DMS53 treated with DMSO at 0.1 percent for 48 hours (cell line): Measurements from ENCODE around the gene STAMBP.
"Not testable (repeated sequence)": the region's sequence is repeated elsewhere in the genome, so short reads cannot be mapped to it uniquely, and the experiment has no call there.

Source experiments
- DNase-seq: peaks from one replicate; lab custom pipeline; 2025; ENCODE audit not compliant: unreplicated experiment; lab: John Stamatoyannopoulos, UW

STAMBP gene

DNA sequence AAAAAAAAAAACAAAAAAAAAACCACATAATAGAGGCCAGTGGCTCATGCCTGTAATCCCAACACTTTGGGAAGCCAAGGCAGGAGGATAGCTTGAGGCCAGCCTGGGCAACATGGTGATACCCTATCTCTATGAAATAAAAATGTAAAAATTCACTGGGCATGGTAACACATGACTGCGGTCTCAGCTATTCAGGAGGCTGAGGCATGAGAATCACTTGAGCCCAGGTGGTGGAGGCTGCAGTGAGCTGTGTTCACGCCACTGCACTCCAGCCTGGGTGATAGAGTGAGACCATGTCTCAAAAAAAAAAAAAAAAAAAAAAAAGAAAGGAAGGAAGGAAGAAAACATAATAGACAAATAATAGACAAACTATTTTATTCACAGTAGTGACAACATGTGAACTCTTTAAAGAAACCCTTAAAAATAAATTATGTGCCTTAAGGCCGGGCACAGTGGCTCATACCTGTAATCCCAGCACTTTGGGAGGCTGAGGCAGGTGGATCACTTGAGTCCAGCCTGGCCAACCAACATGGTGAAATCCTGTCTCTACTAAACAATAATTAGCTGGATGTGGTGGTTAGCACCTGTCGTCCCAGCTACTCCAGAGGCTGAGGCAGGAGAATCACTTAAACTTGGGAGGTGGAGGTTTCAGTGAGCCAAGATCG is 75.3 kb downstream of the STAMBP start:
- DNase-seq: not testable (repeated sequence)

DNA sequence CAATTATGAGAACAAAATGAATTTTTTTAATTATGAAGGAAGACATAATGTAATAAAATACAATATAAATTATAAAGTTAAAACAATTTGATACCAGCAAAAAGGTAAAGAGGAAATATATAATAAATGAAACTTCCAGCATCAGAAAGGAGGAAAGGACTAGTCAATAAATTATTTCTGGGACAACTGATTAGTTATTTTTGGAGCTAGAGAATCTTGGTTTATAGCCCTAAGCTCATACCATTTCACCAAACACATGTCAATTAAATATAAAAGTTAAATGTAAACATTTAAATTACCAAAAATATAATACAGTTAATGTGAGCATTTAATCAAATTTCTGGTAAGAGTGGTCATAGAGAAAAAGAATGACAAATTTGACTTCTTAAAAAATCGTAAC is 76.2 kb downstream of the STAMBP start:
- DNase-seq: no peak

DNA sequence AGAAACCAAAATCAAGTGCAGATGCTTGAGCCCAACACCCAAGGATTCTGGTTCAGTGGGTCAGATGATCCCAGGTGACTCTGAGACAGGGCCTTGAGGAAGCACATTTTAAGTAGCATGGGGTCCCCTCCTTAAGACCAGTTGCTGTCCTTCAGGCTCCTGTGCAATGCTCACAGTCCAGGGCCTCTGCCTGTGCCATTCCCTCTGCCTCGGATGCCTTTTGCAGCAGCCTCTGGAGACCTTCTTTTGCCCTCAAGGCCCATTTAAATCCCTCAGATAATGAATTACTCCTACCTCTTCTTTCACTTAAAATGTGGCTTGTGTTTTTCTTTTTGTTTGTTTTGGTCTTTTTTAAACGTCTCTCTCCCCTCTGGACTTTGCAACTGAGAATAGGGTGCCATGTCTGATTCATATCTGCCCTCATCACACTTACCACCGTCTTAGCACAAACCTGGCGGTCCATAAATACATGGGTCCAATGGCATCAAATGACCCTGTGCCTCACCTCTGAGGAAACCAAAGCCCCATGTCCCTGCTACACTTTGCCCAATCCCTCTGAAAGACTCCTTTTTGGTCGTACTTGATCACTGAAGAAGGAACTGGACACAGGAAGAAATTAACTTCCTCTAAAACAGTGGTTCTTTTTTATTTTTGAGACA is 78.2 kb downstream of the STAMBP start:
- DNase-seq: no peak

DNA sequence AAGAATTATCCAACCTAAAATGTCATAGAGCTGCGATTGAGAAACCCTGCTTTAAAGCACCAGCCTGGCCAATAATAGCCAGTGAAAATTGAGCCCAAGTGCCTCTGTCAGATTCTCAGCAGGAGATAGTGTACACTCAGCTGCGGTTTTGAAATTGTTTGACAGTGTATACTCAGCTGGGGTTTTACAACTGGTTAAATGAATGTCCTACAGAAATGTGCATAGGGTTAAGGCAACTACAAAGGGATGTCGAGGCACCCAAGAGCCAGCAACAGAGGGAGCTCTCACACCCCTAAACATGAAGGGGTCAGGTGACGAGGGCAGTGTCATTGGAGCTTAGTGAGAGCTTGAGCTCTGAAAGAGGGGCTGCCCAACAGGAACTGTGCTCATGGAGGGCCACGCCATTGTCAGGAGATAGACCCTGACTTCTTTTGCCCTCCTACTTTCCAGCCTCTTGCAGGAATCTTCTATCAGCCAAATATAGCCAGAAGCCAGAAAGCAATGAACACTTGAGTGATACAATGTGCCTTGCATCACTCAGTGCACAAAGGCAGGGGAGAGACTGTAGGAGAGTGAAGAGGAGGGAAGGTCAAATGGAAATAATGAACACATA is 79.2 kb downstream of the STAMBP start:
- no peak for DNase-seq

DNA sequence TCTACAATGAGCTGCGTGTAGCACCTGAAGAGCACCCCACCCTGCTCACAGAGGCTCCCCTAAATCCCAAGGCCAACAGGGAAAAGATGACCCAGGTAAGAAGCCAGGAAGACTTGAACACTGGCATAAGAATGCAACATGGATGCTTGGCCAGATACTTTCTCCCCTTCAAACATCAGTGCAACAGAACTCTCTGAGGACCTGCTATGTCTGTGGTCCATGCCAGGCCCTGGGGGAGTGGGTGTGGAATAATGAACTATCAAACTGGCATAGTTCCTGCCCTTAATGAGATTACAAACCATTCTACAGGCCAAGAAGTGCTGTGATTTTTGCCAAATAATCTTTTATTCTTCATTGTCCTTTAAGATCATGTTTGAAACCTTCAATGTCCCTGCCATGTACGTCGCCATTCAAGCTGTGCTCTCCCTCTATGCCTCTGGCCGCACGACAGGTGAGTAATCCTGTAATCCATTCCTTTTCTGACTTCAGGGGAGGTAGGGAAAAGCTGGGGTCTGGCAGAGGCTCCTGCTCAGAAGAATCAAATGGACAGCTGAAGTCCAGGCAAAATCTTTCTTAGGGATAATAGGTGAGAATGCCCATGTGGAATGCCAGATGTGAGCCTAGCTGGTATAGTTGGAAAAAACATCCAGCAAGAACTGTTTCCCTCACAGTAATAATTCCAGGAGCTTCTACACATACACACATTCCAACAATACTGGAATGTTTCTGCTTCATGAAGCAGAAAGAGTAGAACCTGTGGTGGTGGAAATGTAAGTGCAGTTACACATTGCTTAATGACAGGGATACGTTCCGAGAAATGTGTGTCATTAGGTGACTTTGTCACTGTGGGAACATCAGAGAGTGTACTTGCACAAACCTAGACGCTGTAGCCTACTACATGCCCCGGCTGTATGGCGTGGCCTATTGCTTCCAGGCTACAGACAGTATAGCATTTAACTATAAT is 80.2 kb downstream of the STAMBP start:
- DNase-seq: no peak

DNA sequence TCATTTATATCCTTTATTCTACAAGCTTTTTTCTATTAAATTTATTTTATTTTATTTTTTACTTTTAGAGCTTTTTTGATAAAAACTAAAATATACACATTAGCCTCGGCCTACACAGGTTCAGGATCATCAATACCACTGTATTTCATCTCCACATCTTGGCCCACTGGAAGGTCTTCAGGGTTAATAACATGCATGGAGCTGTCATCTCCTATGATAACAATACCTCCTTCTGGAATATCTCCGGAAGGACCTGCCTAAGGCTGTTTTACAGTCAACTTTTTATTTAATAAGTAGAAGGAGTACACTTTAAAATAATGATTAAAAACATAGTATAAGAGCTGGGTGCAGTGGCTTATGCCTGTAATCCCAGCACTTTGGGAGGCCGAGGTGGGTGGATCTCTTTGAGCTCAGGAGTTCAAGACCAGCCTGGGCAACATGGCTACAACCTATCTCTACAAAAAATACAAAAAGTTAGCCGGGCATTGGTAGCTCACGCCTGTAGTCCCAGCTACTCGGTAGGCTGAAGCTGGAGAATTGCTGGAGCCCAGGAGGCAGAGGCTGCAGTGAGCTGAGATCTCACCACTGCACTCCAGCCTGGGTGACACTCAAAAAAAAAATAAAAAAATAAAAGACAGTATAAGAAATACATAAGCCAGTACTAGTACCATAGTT is 82.2 kb downstream of the STAMBP start:
- no peak for DNase-seq

DNA sequence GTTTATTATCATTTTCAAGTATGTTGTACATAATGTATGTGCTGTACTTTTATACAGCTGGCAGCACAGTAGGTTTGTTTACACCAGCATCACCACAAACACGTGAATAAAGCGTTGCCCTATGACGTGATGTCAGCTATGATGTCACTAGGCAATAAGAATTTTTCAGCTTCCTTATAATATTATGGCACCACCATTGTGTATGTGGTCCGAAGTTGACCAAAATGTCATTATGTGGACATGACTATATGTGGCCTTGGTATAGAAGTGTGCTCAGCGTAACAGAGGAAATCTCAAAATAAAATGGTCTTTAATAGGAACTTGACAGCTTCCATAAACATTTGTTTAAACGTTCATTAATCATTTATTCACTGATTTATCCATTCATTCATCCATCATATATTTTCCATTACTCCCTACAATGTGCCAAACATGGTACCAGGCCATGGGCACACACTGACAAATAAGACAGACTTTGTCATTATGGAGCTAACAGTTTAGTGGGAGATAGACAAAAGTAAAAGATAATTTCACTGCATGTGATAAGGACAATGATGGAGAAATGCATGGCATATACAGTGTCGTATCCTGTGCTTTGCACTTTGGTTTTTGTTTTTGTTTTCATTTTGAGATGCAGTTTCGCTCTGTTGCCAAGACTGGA is 82.9 kb downstream of the STAMBP start:
- no peak for DNase-seq

DNA sequence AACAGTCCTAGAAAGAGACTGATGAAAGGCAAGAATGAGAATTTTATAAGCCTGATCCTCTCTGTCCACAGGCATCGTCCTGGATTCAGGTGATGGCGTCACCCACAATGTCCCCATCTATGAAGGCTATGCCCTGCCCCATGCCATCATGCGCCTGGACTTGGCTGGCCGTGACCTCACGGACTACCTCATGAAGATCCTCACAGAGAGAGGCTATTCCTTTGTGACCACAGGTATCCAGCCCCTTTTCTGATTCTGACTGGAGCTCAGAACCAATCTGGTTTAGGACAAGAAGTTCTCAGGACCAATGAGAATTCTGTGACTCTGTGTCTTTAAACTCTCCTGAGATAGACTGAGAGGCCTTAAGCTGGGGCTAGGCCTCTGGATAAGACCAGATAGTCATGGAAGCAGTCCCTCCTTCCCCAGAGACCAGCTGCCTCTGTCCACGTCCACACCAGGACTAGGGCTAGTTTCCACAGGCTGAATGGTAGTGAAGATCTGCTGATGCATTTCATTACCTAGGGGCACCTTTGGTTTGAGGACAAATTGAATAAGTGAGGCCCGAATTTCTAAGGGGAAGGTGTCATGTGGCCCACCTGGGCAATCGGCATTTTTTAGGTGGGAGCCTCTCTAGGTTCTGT is 84.8 kb downstream of the STAMBP start:
- no peak for DNase-seq

DNA sequence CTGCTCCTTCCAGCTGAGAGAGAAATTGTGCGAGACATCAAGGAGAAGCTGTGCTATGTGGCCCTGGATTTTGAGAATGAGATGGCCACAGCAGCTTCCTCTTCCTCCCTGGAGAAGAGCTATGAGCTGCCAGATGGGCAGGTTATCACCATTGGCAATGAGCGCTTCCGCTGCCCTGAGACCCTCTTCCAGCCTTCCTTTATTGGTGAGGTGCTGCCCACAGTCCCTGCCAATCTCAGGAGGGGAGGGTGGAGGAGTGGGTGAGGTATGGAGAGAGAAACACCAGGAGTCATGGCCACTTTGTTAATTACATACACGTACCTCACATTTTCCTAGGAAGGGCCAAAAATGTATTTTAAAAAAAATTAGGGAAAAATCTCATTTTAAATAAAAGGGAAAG is 85.9 kb downstream of the STAMBP start:
- no peak for DNase-seq

DNA sequence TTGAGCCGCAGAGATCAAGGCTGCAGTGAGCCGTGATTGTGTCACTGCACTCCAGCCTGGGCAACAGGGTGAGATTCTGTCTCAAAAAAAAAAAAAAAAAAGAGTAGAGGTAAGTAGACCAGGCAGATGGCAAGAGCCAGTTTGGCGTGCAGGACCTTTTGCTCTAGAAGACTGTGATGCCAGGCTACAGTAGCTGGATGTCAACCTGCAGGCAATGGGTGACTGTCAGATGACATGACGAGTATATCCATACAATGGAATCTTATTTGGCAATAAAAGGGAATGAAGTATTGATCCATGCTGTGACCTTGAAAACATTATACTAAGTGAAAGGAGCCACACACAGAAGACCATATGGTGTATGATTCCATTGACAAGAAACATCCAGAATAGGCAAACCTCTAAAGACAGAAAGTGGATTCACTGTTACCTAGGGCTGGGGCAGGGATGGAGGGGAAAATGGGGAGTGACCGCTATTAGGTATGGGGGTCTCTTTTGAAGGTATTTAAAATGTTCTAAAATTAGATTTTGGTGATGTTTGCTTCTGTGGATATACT is 86.8 kb downstream of the STAMBP start:
- no peak for DNase-seq

DNA sequence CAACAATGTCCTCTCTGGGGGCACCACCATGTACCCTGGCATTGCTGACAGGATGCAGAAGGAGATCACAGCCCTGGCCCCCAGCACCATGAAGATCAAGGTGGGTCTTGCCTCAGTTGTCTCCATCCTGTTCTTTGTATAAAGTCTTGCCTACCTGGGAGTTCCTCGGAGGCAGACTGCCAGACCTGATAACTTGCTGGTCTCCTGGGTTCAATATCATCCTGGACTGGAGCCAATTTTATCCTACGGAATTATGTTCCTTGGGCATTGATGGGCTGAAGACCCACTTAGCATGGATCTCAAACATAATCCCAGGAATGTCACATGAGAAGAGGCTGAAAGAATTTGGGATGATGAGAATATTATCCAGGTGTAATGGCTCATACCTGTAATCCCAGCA is 87.9 kb downstream of the STAMBP start:
- no peak for DNase-seq

DNA sequence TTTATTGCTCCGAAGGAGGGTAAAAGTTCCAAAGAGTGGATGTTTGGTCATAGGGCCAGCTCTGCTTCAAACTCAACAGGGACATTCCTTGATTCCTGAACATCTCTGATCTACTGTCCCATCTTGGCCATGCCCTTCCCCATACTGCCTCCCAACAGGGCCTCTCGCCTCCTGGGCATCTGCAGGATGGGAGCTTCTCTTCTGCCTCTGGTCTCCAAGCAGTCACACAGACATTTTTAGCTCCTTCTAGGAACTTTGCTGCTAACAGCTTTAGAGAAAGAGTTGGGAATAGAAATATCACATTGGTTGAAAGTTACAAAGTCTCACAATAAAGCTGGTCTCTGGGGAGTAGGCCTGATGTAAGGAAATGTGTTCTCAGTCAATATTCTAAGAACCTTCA is 88.5 kb downstream of the STAMBP start:
- no peak for DNase-seq

DNA sequence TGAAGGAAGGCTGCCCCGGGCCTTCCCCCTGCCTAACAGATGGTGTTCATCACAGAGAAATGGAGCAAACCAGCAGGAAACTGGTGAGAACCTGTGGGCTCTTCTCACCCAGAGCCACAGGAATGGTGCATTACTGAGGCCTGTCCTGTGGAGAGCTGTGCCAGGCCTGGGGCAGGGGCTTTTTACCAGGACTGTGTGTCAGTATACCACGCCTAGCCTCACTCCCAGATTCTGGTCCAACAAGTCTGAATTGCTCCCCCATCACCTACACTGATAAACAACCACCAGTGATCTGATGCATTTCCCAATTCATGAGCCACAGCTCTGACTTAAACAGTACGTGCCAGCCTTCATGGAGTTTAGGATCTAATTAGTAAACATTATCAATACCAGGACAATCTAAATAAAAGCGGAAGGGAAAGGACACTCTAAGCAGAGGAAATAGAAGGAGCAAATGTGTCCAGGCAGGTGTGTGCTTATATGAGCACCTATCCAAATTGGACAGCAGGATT is 89.0 kb downstream of the STAMBP start:
- DNase-seq: no peak

DNA sequence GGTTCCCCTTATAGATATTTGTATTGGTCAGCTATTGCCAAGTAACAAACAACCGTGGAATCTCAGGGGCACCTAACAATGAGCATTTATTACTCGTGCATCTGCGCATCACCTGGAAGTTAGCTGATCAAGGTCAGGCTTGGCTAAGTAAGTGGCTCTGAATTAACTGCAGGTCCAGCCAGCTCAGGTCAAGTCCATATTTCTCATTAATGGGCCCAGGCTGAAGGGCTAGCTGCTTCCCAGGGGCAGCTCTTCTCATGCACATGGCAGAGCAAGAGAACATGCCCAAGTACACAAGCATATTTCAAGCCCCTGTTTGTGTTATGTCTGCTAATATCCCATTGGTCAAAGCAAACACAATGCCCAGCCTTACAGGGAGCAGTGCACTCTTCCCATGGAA is 90.1 kb downstream of the STAMBP start:
- no peak for DNase-seq

DNA sequence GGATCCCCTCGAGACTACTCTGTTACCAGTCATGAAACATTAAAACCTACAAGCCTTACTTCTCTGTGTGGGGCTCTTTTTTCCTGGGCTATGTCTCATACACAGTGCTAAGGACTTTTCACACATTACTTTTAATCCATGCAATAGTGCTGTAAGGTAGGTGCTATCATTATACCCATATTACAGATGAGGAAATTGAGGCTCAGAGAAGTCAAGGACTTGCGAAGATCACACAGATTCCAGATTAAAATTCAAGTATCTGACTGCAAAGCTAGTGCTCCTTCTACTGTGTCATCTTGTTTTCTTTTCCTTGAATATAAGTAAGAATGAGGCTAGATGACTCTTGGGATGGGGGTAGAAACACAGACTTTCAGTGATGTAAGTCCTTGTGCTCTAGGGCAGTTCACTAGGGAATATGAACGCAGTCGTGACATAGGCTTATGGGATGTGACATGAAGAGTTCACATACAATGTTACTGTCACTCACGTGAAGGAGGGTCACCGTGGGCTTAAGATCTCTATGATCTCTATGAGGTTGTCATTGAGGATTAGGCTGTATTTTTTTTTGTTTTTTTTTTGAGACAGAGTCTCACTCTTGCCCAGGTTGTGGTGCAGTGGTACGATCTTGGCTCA is 91.0 kb downstream of the STAMBP start:
- no peak for DNase-seq

DNA sequence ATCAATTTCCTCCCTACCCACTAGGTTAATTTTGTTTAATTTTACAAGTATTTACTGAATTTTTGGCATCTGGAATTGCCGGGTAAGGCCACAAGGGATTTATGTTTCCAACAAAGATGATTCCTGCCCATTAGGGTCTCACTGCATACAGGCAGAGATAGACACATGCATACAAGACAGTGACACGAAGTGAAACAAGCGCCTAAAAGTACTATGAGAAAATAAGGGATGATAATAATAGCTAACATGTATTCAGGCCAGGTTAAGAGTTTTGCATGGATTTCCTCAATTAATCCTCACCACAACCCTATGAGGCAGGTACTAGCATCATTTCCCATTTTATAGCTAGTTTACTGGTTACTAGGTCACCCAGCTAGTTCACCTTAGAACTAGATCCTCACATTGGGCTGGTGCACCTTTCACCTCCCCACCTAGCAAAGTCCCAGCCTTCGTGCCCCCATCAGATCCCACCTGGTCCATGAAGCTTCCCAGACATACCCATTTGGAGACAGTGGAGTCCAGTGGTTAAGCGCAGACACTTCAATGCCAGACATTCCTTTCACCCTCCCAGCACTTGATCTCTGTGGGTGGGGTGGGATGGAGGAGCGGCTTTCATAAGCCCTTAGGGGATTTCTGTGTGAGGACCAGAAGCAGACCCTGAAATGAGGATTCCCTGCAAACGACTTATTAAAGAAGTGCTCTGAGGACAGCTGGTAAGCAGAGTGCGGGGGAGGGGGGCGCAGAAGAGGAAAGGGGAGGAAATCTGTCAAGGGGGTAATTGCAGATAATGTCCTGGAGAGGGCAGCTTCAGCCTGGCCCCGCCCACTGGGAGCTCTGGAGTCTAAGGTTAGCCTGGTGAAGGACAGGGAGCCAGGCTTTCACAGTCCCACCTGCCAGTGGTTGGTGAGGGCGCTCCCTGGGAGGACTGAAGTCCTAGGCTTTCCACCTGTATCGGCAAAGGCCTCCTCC is 92.1 kb downstream of the STAMBP start:
- DNase-seq: peak; percentile 32

DNA sequence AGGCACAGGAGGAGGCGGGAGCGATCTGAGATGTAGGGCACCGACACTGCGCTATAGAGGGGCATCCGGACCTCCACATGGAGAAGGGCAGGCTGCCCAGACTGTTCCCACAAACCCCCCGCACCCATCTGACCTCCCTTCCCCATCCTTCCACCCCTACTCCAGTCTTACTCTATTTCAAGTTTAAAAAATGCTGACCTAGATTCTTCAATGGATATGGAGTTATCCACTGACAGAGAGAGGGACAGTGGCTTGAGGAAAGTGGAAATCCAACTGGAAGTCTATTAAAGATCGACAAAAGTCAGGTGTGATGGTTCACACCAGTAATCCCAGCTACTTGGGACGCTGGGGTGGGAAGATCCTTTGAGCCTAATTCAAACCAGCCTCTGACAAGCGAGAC is 92.8 kb downstream of the STAMBP start:
- no peak for DNase-seq

DNA sequence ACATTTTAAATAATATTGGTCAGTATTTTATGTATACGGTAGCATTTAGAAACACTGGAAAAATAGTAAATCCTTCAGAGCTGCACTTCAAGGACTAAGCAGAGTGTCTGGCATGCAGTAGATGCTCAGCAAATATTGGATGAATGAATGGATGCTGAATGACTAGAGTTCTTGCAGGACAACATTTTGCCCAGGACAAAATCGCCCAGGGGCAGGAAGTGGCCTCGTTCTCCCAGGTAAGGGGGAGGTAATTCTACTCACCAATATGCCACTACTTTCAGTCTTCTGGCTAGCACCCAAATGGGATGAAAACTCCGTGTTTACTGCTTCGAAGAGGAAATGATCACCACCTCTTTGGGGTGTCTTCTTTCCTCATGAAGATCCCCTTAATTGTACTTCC is 93.9 kb downstream of the STAMBP start:
- no peak for DNase-seq
